HG03571 (cell line): ENCODE measurements around the gene KANK4.

Experiments
- ATAC-seq: cut with Tn5 transposase; IDR thresholded peaks from one replicate; pipeline ENCODE4 v1.9.1; 2021; ENCODE audit not compliant: unreplicated experiment

The KANK4 gene

GRCh38 chr1:62337706-62338631 lies 18.7 kb upstream of the KANK4 start:
- no peak for ATAC-seq

- ATAC-seq = no peak
Observed at GRCh38 chr1:62336995-62337705, 17.9 kb upstream of the KANK4 start.

GRCh38 chr1:62336638-62336994 lies 17.4 kb upstream of the KANK4 start:
- ATAC-seq = no peak

- ATAC-seq = no peak
Observed at GRCh38 chr1:62335656-62336055, 16.4 kb upstream of the KANK4 start.

GRCh38 chr1:62334434-62334985 lies 15.3 kb upstream of the KANK4 start:
- ATAC-seq = no peak

- ATAC-seq = no peak
Observed at GRCh38 chr1:62333441-62333840, 14.2 kb upstream of the KANK4 start.

GRCh38 chr1:62327360-62328055 lies 8.3 kb upstream of the KANK4 start:
- no peak for ATAC-seq

- ATAC-seq = no peak
Observed at GRCh38 chr1:62325681-62326080, 6.4 kb upstream of the KANK4 start.

GRCh38 chr1:62325081-62325480 lies 5.8 kb upstream of the KANK4 start:
- ATAC-seq = no peak

GRCh38 chr1:62321446-62321845 lies 2.2 kb upstream of the KANK4 start:
- ATAC-seq = no peak

- no peak for ATAC-seq
Observed at GRCh38 chr1:62318320-62318755, 896 bp downstream of the KANK4 start.

- no peak for ATAC-seq
Observed at GRCh38 chr1:62317021-62317768, 2.0 kb downstream of the KANK4 start.

GRCh38 chr1:62316135-62316534 lies 3.1 kb downstream of the KANK4 start:
- no peak for ATAC-seq

- no peak for ATAC-seq
Observed at GRCh38 chr1:62315387-62315786, 3.8 kb downstream of the KANK4 start.

GRCh38 chr1:62314454-62315350 lies 4.5 kb downstream of the KANK4 start:
- ATAC-seq = no peak

GRCh38 chr1:62312698-62313097 lies 6.5 kb downstream of the KANK4 start:
- no peak for ATAC-seq

- ATAC-seq = no peak
Observed at GRCh38 chr1:62311473-62311943, 7.7 kb downstream of the KANK4 start.

GRCh38 chr1:62309906-62310305 lies 9.3 kb downstream of the KANK4 start:
- no peak for ATAC-seq

GRCh38 chr1:62308606-62309005 lies 10.6 kb downstream of the KANK4 start:
- ATAC-seq = no peak
